HepG2 (cell line): Measurements from ENCODE around the gene TBX10. TPM values are rescaled to one million over a fixed set of nuclear protein-coding genes. Genes with fewer than 3 reads are reported as not detected.

Experiments
- AKAP8 ChIP-seq: sonication (generic); formaldehyde crosslinking; IDR thresholded peaks from 2 replicates; pipeline ENCODE4 v1.5.1; 2020; ENCODE audit warnings: mild to moderate bottlenecking, missing genetic modification reagents
- ATF7 ChIP-seq, 2 experiments: fragments of 450-650 bp in 1 of 2; sonication (generic) in 1 of 2; formaldehyde crosslinking in 1 of 2; IDR thresholded peaks; 2 replicates each; pipeline versions ENCODE4 v1.4.0 to v1.6.1; 2016 to 2020; ENCODE audit warnings: antibody characterized with exemption in 1 of 2, mild to moderate bottlenecking in 1 of 2, missing genetic modification reagents in 1 of 2
- BRD4 ChIP-seq: sonication (generic); formaldehyde crosslinking; IDR thresholded peaks from 2 replicates; pipeline ENCODE4 v1.4.0; 2020; ENCODE audit warnings: missing genetic modification reagents
- DNMT1 ChIP-seq: sonication (generic); formaldehyde crosslinking; IDR thresholded peaks from 2 replicates; pipeline ENCODE4 v1.5.1; 2020; ENCODE audit warnings: mild to moderate bottlenecking, missing genetic modification reagents
- FOXP1 ChIP-seq, 2 experiments: fragments of 450-650 bp in 1 of 2; IDR thresholded peaks; 2 replicates each; pipeline ENCODE4 v1.6.1; 2017 to 2018; ENCODE audit warnings: antibody characterized with exemption in 1 of 2
- GABPA ChIP-seq, 2 experiments: IDR thresholded peaks; 2 replicates each; pipeline ENCODE4 v1.6.1; 2011 to 2016; ENCODE audit warnings: low read depth in 2 of 2, low read length in 1 of 2, missing biosample characterization in 1 of 2, missing genetic modification characterization in 1 of 2
- HOXA9 ChIP-seq: sonication (generic); formaldehyde crosslinking; IDR thresholded peaks from 2 replicates; pipeline ENCODE4 v1.8.1; 2022; ENCODE audit warnings: missing genetic modification reagents, mild to moderate bottlenecking, moderate library complexity, borderline replicate concordance
- KAT2B ChIP-seq: fragments of 150-350 bp; IDR thresholded peaks from 2 replicates; pipeline ENCODE4 v1.6.1; 2014; ENCODE audit warnings: low read depth, low read length, borderline replicate concordance
- PITX1 ChIP-seq: sonication (generic); formaldehyde crosslinking; IDR thresholded peaks from 2 replicates; pipeline ENCODE4 v1.5.1; 2020; ENCODE audit warnings: mild to moderate bottlenecking, missing genetic modification reagents
- RFXAP ChIP-seq: sonication (generic); formaldehyde crosslinking; IDR thresholded peaks from 2 replicates; pipeline ENCODE4 v1.4.0; 2020; ENCODE audit warnings: missing genetic modification reagents, borderline replicate concordance
- TRIM24 ChIP-seq: sonication (generic); formaldehyde crosslinking; IDR thresholded peaks from 2 replicates; pipeline ENCODE4 v1.8.0; 2022; ENCODE audit warnings: mild to moderate bottlenecking, missing genetic modification reagents
- XRCC5 ChIP-seq: fragments of 200-400 bp; formaldehyde crosslinking; optimal IDR thresholded peaks from 2 replicates; pipeline ENCODE3; 2017; ENCODE audit warnings: mild to moderate bottlenecking, low read length
- ZBTB33 ChIP-seq: sonication (generic); formaldehyde crosslinking; IDR thresholded peaks from 2 replicates; pipeline ENCODE4 v1.4.0; 2020; ENCODE audit warnings: missing genetic modification reagents
- ZMAT3 ChIP-seq: sonication (generic); formaldehyde crosslinking; conservative IDR thresholded peaks from 2 replicates; pipeline ENCODE4 v1.7.0; 2021; ENCODE audit warnings: missing genetic modification reagents
- ZNF230 ChIP-seq: sonication (generic); formaldehyde crosslinking; IDR thresholded peaks from 2 replicates; pipeline ENCODE4 v1.4.0; 2020; ENCODE audit warnings: mild to moderate bottlenecking, missing genetic modification reagents
- ZNF773 ChIP-seq: sonication (generic); formaldehyde crosslinking; IDR thresholded peaks from 2 replicates; pipeline ENCODE4 v1.4.0; 2020; ENCODE audit warnings: missing genetic modification reagents, borderline replicate concordance
- polyA plus RNA-seq, 8 experiments: library from polyadenylated mRNA; depleted of rRNA in 3 of 8; stranded (reverse) in 7 of 8; unstranded in 1 of 8; fragments of >200 nt; fragmentation: Illumina TruSeq in 4 of 8; extraction: Trizol in 4 of 8; gene quantifications; 2 replicates each; pipeline versions ENCODE4 v1.2.1 to v1.2.3, GENCODE V29; 2011 to 2016; ENCODE audit warnings: low read depth in 4 of 8, missing spikeins in 1 of 8, mixed read lengths in 1 of 8; ENCODE audit not compliant: insufficient read depth in 1 of 8
- total RNA-seq, 5 experiments: library from RNA; depleted of rRNA; stranded (reverse); fragments of >200 nt; fragmentation: Illumina TruSeq; extraction: Trizol; gene quantifications; 2 replicates each; pipeline ENCODE4 v1.2.3, GENCODE V29; 2016; ENCODE audit warnings: low read depth in 1 of 5
- TF ChIP-seq, protein P1 (sequence below): sonication (generic); formaldehyde crosslinking; IDR thresholded peaks from 2 replicates; pipeline ENCODE4 v1.9.0; 2021; ENCODE audit warnings: mild to moderate bottlenecking, missing genetic modification reagents
- TF ChIP-seq, protein P2 (sequence below): sonication (generic); formaldehyde crosslinking; conservative IDR thresholded peaks from 2 replicates; pipeline ENCODE4 v1.4.0; 2020; ENCODE audit warnings: missing genetic modification reagents

The TBX10 gene
- total and polyA plus RNA-seq, 2 of the 13 experiments (the other 11 are each of a cell fraction or from before 2014, with no cell fraction given): 0.27 to 1.7 TPM

DNA sequence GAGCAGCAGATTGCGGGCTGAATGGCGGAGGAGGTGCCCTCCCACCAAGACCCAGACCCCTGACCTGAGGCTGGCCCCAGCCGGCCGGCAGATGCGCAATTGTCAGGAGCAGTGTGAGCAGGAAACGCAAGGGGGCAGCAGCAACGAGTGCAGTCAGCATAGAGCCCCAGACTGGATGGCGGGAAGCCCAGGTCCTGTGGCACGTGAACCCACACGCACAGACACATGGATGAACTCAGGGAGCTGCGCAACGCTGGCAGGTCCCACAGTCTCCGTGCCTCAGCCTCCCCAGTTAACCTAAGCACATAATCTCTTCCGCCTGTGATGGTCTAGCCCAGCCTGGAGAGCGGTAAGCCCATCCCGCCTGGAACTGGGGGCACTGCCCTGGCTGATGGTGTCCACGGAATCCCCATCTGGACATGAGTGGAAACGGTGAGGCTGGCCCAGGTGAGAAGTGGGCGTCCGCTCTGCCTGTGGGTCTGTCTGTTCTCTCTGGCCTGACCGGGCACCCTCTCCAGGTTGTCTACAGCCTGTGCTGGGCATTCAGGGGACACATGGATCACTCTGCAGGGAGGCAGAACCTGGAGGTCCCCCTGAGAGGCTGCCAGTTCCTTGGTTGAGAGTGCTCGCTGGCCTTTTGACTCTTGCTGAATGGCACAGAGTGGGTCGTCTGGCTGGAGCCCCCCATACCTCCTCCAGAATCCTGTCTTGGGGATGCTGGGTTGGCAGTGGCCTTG lies 626 bp upstream of the TBX10 start (continued):
- TF ChIP-seq XRCC5 (peak; percentile 51), DNMT1 (0 out of 2 replicates have a peak, but pooled peaks have one; percentile 28), KAT2B (no peak), RFXAP (CRISPR knock-in tag) (0 out of 2 replicates have a peak, but pooled peaks have one; percentile 43), TRIM24 (CRISPR knock-in tag) (no peak), ZMAT3 (CRISPR knock-in tag) (no peak), AKAP8 (CRISPR knock-in tag) (no peak), BRD4 (CRISPR knock-in tag) (no peak), ZNF773 (CRISPR knock-in tag) (0 out of 2 replicates have a peak, but pooled peaks have one; percentile 65), ATF7 (IDR thresholded peaks at IDR 0.05) (no peak), ATF7 (CRISPR knock-in tag; IDR thresholded peaks at IDR 0.05) (no peak), FOXP1 (IDR thresholded peaks at IDR 0.05) (no peak), FOXP1 (CRISPR knock-in tag; IDR thresholded peaks at IDR 0.05) (no peak), ZNF230 (CRISPR knock-in tag) (0 out of 2 replicates have a peak, but pooled peaks have one; percentile 65), GABPA (IDR thresholded peaks at IDR 0.05; ENCODE audit: low read depth, low read length) (no peak), GABPA (CRISPR knock-in tag; IDR thresholded peaks at IDR 0.05; ENCODE audit: low read depth) (no peak), ZBTB33 (peak; percentile 82), PITX1 (CRISPR knock-in tag) (peak; percentile 59; the same call in 1 of the 2 replicates), HOXA9 (CRISPR knock-in tag) (no peak)
- TF ChIP-seq, protein P1, sequence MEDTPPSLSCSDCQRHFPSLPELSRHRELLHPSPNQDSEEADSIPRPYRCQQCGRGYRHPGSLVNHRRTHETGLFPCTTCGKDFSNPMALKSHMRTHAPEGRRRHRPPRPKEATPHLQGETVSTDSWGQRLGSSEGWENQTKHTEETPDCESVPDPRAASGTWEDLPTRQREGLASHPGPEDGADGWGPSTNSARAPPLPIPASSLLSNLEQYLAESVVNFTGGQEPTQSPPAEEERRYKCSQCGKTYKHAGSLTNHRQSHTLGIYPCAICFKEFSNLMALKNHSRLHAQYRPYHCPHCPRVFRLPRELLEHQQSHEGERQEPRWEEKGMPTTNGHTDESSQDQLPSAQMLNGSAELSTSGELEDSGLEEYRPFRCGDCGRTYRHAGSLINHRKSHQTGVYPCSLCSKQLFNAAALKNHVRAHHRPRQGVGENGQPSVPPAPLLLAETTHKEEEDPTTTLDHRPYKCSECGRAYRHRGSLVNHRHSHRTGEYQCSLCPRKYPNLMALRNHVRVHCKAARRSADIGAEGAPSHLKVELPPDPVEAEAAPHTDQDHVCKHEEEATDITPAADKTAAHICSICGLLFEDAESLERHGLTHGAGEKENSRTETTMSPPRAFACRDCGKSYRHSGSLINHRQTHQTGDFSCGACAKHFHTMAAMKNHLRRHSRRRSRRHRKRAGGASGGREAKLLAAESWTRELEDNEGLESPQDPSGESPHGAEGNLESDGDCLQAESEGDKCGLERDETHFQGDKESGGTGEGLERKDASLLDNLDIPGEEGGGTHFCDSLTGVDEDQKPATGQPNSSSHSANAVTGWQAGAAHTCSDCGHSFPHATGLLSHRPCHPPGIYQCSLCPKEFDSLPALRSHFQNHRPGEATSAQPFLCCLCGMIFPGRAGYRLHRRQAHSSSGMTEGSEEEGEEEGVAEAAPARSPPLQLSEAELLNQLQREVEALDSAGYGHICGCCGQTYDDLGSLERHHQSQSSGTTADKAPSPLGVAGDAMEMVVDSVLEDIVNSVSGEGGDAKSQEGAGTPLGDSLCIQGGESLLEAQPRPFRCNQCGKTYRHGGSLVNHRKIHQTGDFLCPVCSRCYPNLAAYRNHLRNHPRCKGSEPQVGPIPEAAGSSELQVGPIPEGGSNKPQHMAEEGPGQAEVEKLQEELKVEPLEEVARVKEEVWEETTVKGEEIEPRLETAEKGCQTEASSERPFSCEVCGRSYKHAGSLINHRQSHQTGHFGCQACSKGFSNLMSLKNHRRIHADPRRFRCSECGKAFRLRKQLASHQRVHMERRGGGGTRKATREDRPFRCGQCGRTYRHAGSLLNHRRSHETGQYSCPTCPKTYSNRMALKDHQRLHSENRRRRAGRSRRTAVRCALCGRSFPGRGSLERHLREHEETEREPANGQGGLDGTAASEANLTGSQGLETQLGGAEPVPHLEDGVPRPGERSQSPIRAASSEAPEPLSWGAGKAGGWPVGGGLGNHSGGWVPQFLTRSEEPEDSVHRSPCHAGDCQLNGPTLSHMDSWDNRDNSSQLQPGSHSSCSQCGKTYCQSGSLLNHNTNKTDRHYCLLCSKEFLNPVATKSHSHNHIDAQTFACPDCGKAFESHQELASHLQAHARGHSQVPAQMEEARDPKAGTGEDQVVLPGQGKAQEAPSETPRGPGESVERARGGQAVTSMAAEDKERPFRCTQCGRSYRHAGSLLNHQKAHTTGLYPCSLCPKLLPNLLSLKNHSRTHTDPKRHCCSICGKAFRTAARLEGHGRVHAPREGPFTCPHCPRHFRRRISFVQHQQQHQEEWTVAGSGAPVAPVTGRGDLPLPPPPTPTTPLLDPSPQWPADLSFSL (CRISPR knock-in tag): no peak
- TF ChIP-seq, protein P2, sequence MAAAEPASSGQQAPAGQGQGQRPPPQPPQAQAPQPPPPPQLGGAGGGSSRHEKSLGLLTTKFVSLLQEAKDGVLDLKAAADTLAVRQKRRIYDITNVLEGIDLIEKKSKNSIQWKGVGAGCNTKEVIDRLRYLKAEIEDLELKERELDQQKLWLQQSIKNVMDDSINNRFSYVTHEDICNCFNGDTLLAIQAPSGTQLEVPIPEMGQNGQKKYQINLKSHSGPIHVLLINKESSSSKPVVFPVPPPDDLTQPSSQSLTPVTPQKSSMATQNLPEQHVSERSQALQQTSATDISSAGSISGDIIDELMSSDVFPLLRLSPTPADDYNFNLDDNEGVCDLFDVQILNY (CRISPR knock-in tag): peak; percentile 78
